GM23338 (cell line): ENCODE measurements around the gene WBP1. TPM values are rescaled to one million over a fixed set of nuclear protein-coding genes. Genes with fewer than 3 reads are reported as not detected.
A peak's percentile ranks its signal among the peaks of the same experiment; 100 is the strongest.

ENCODE experiments used
- ATAC-seq: fragments of 200-7000 bp; cut with Tn5 transposase; 3 replicates; pipeline ENCODE4 v1.9.1; 2020
- DNase-seq: peaks from one replicate; pipeline ENCODE4 v3.0.0-alpha.2; 2015; ENCODE audit warnings: low spot score
- H2AFZ ChIP-seq: fragments of 200-600 bp; sonication (generic); 2 replicates; pipeline ENCODE4 v1.8.0; 2016; ENCODE audit warnings: antibody characterized with exemption, mild to moderate bottlenecking, moderate library complexity
- H3F3A ChIP-seq: fragments of 200-600 bp; sonication (generic); replicated peaks from 2 replicates; pipeline ENCODE4 v1.8.0; 2017; ENCODE audit warnings: antibody characterized with exemption, mixed run types, low read depth
- H3K27ac ChIP-seq: fragments of 200-600 bp; sonication (generic); 2 replicates; pipeline ENCODE4 v1.6.1; 2016; ENCODE audit warnings: low read depth
- H3K27me3 ChIP-seq: fragments of 200-600 bp; sonication (generic); 2 replicates; pipeline ENCODE4 v1.8.0; 2016; ENCODE audit warnings: mild to moderate bottlenecking, mixed run types, moderate library complexity; ENCODE audit not compliant: insufficient read depth
- H3K36me3 ChIP-seq: fragments of 200-600 bp; sonication (generic); 2 replicates; pipeline ENCODE4 v1.8.0; 2016; ENCODE audit warnings: mild to moderate bottlenecking; ENCODE audit not compliant: insufficient read depth
- H3K4me1 ChIP-seq: fragments of 200-600 bp; sonication (generic); 2 replicates; pipeline ENCODE4 v1.8.0; 2016; ENCODE audit warnings: mild to moderate bottlenecking, moderate library complexity; ENCODE audit not compliant: insufficient read depth
- H3K4me2 ChIP-seq: fragments of 200-600 bp; sonication (generic); 2 replicates; pipeline ENCODE4 v1.7.1; 2017; ENCODE audit warnings: mixed run types
- H3K4me3 ChIP-seq: fragments of 200-600 bp; sonication (generic); 2 replicates; pipeline ENCODE4 v1.6.1; 2016; ENCODE audit warnings: mixed run types
- H3K79me2 ChIP-seq: fragments of 200-600 bp; sonication (generic); replicated peaks from 2 replicates; pipeline ENCODE4 v1.8.0; 2017; ENCODE audit warnings: mild to moderate bottlenecking; ENCODE audit not compliant: insufficient read depth
- H3K9me2 ChIP-seq: fragments of 200-600 bp; sonication (generic); 2 replicates; pipeline ENCODE4 v1.8.0; 2017; ENCODE audit not compliant: insufficient read depth
- H4K20me1 ChIP-seq: fragments of 200-600 bp; sonication (generic); replicated peaks from 2 replicates; pipeline ENCODE4 v1.8.0; 2017; ENCODE audit warnings: mild to moderate bottlenecking; ENCODE audit not compliant: insufficient read depth
- H3K27ac Mint-ChIP-seq: 2 replicates; pipeline ENCODE4 v1.8.0; 2020; ENCODE audit warnings: inconsistent platforms, mild to moderate bottlenecking, moderate library complexity, mixed read lengths
- H3K27me3 Mint-ChIP-seq: 3 replicates; pipeline ENCODE4 v1.8.0; 2022; ENCODE audit warnings: low read depth, mild to moderate bottlenecking, moderate library complexity, mixed read lengths, inconsistent platforms; ENCODE audit not compliant: insufficient read depth, poor library complexity
- H3K36me3 Mint-ChIP-seq: 3 replicates; pipeline ENCODE4 v1.8.0; 2021; ENCODE audit warnings: low read depth, mild to moderate bottlenecking, inconsistent platforms, moderate library complexity, mixed read lengths
- H3K4me1 Mint-ChIP-seq: 3 replicates; pipeline ENCODE4 v1.8.0; 2020; ENCODE audit warnings: mild to moderate bottlenecking, inconsistent platforms, mixed read lengths
- H3K4me3 Mint-ChIP-seq: 3 replicates; pipeline ENCODE4 v1.8.0; 2021; ENCODE audit warnings: moderate library complexity, mild to moderate bottlenecking, inconsistent platforms, mixed read lengths
- H3K9me3 Mint-ChIP-seq: 3 replicates; pipeline ENCODE4 v1.8.0; 2020; ENCODE audit warnings: moderate library complexity, mild to moderate bottlenecking, inconsistent platforms, mixed read lengths
- CREB1 ChIP-seq: fragments of 250-450 bp; sonication (Bioruptor Pico); IDR thresholded peaks from 2 replicates; pipeline ENCODE4 v1.5.0; 2020; ENCODE audit warnings: low read depth, mild to moderate bottlenecking, moderate library complexity
- CTCF ChIP-seq, 2 experiments: fragments of 200-600 bp in 1 of 2; sonication (generic) in 1 of 2; conservative IDR thresholded peaks; 2 replicates each; pipeline versions ENCODE4 v1.5.1 to v1.6.1; 2016 to 2017; ENCODE audit warnings: antibody characterized with exemption in 2 of 2, low read depth in 2 of 2, mild to moderate bottlenecking in 2 of 2, moderate library complexity in 1 of 2
- EZH2phosphoT487 ChIP-seq: fragments of 200-600 bp; sonication (generic); IDR thresholded peaks from one replicate; pipeline ENCODE4 v1.8.1; 2018; ENCODE audit warnings: antibody characterized with exemption; ENCODE audit not compliant: unreplicated experiment
- JUNB ChIP-seq: IDR thresholded peaks from one replicate; pipeline ENCODE4 v1.6.1; 2016; ENCODE audit warnings: antibody characterized with exemption; ENCODE audit not compliant: unreplicated experiment
- STAT1 ChIP-seq: IDR thresholded peaks from one replicate; pipeline ENCODE4 v1.6.1; 2016; ENCODE audit warnings: antibody characterized with exemption; ENCODE audit not compliant: unreplicated experiment
- ZNF114 ChIP-seq: fragments of 250-450 bp; sonication (Bioruptor Pico); IDR thresholded peaks from 2 replicates; pipeline ENCODE4 v1.5.0; 2020; ENCODE audit warnings: mild to moderate bottlenecking, moderate library complexity
- ZNF331 ChIP-seq: fragments of 250-450 bp; sonication (Bioruptor Pico); IDR thresholded peaks from 2 replicates; pipeline ENCODE4 v1.5.0; 2020; ENCODE audit warnings: low read depth, mild to moderate bottlenecking, moderate library complexity
- polyA plus RNA-seq: library from polyadenylated mRNA; unstranded; fragments of >200 nt; fragmentation: Nextera tagmentation; extraction: Ambion mirVana; gene quantifications from 2 replicates; pipeline ENCODE4 v1.2.1, GENCODE V29; 2016
- total RNA-seq: library from RNA; depleted of rRNA; stranded (reverse); fragments of >200 nt; shearing (Covaris generic); gene quantifications from 2 replicates; pipeline ENCODE4 v1.2.3, GENCODE V29; 2014
- TF ChIP-seq, protein P1 (sequence below): IDR thresholded peaks from one replicate; pipeline ENCODE4 v1.6.1; 2018; ENCODE audit warnings: antibody characterized with exemption; ENCODE audit not compliant: unreplicated experiment
- TF ChIP-seq, protein P2 (sequence below): IDR thresholded peaks from 2 replicates; pipeline ENCODE4 v1.6.1; 2016; ENCODE audit warnings: antibody characterized with exemption

The WBP1 gene
- total and polyA plus RNA-seq, 2 experiments from 2014 or later: 53.0 to 64.4 TPM

DNA sequence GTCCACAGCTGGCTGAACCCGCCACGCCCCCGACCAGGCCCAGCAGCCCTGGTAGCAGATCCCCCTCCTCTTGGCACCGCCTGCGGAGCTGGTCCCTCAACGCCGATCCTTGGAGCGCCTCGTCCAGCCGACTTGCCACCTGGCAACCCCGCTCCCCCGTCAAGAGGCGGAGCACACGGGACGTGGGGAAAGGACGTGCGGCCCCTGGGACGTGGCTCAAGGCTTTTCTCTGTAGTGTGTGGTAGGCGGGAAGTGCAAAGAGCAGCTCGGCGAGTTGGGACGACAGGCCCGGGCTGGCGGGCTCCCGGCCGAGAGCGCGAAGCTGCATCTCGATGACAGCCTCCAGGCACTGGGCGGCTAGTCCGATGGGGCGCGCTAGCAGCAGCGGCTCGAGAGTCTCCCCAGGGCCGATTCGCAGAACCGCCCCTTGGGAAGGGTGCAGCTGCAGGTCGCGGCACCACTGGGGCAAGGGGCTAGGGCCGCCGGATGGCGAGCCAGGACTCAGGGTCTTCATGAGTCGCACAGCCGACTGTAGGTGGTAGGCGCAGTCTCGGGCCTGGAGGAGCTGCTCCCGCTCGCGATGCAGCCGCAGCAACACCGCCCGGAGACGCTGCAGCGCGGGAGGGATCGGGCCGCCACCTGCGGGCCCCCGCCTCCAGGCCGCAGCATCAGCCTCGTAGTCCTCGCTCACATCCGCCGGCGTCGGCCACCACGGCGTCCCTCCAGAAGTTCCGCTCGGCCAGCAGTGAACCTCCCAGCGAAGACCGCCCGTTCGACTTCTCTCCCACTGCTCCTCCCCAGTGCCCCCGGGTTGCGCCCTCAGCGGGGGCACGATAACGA lies 23.9 kb downstream of the WBP1 start:
- peaks cover 13% of the 10 kb centered on the region; the same call in 1 of the 2 replicates for H4K20me1 ChIP-seq
- peak overlapping the region; percentile 72; the same call in 1 of the 2 replicates for H2AFZ ChIP-seq
- no peaks in the 10 kb centered on the region for H3K27me3 ChIP-seq
- peaks cover 6% of the 10 kb centered on the region; the same call in 2 of the 3 replicates for H3K4me1 Mint-ChIP-seq
- H3K79me2 ChIP-seq: peaks cover 14% of the 10 kb centered on the region
- H3K36me3 Mint-ChIP-seq: peaks cover 24% of the 10 kb centered on the region
- DNase-seq (peak; percentile 75), ATAC-seq (peak; percentile 55)
- H3K4me1 ChIP-seq: peaks cover 5% of the 10 kb centered on the region; the same call in 1 of the 2 replicates
- H3K27me3 Mint-ChIP-seq: peaks cover 11% of the 10 kb centered on the region
- H3K4me3 ChIP-seq: peak overlapping the region; percentile 68
- peak overlapping the region; percentile 82; the same call in 1 of the 2 replicates for H3K27ac ChIP-seq
- H3K4me2 ChIP-seq: peak overlapping the region; percentile 95
- no peaks in the 10 kb centered on the region for H3F3A ChIP-seq
- H3K36me3 ChIP-seq: no peaks in the 10 kb centered on the region; the same call in 1 of the 2 replicates
- H3K9me3 Mint-ChIP-seq: no peaks in the 10 kb centered on the region
- H3K27ac Mint-ChIP-seq: peak overlapping the region; percentile 99
- H3K4me3 Mint-ChIP-seq: peak overlapping the region; percentile 99
- TF ChIP-seq EZH2phosphoT487 (no peak), ZNF331 (CRISPR knock-in tag) (no peak), ZNF114 (CRISPR knock-in tag) (no peak), CTCF (conservative IDR thresholded peaks at IDR 0.05; ENCODE audit: low read depth in 2 of 2) (no peak), JUNB (no peak), STAT1 (no peak), CREB1 (CRISPR knock-in tag) (no peak)
- TF ChIP-seq, protein P1, sequence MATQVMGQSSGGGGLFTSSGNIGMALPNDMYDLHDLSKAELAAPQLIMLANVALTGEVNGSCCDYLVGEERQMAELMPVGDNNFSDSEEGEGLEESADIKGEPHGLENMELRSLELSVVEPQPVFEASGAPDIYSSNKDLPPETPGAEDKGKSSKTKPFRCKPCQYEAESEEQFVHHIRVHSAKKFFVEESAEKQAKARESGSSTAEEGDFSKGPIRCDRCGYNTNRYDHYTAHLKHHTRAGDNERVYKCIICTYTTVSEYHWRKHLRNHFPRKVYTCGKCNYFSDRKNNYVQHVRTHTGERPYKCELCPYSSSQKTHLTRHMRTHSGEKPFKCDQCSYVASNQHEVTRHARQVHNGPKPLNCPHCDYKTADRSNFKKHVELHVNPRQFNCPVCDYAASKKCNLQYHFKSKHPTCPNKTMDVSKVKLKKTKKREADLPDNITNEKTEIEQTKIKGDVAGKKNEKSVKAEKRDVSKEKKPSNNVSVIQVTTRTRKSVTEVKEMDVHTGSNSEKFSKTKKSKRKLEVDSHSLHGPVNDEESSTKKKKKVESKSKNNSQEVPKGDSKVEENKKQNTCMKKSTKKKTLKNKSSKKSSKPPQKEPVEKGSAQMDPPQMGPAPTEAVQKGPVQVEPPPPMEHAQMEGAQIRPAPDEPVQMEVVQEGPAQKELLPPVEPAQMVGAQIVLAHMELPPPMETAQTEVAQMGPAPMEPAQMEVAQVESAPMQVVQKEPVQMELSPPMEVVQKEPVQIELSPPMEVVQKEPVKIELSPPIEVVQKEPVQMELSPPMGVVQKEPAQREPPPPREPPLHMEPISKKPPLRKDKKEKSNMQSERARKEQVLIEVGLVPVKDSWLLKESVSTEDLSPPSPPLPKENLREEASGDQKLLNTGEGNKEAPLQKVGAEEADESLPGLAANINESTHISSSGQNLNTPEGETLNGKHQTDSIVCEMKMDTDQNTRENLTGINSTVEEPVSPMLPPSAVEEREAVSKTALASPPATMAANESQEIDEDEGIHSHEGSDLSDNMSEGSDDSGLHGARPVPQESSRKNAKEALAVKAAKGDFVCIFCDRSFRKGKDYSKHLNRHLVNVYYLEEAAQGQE: no peak
- TF ChIP-seq, protein P2, sequence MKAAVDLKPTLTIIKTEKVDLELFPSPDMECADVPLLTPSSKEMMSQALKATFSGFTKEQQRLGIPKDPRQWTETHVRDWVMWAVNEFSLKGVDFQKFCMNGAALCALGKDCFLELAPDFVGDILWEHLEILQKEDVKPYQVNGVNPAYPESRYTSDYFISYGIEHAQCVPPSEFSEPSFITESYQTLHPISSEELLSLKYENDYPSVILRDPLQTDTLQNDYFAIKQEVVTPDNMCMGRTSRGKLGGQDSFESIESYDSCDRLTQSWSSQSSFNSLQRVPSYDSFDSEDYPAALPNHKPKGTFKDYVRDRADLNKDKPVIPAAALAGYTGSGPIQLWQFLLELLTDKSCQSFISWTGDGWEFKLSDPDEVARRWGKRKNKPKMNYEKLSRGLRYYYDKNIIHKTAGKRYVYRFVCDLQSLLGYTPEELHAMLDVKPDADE: no peak
- no peaks in the 10 kb centered on the region for H3K9me2 ChIP-seq
